Umbilical cord (tissue), 2 donors: ENCODE results near the gene EDIL3. TPM values are rescaled to one million over a fixed set of nuclear protein-coding genes. Genes with fewer than 3 reads are reported as not detected.

Experiments
- DNase-seq: peaks from one replicate; pipeline ENCODE4 v3.0.0-alpha.2; 2015; ENCODE audit warnings: low spot score
- total RNA-seq: library from RNA; depleted of rRNA; stranded (reverse); fragments of >200 nt; gene quantifications from one replicate; pipeline ENCODE4 v1.2.3, GENCODE V29; 2014; ENCODE audit warnings: low replicate concordance; ENCODE audit not compliant: insufficient read depth

EDIL3 gene, protein sequence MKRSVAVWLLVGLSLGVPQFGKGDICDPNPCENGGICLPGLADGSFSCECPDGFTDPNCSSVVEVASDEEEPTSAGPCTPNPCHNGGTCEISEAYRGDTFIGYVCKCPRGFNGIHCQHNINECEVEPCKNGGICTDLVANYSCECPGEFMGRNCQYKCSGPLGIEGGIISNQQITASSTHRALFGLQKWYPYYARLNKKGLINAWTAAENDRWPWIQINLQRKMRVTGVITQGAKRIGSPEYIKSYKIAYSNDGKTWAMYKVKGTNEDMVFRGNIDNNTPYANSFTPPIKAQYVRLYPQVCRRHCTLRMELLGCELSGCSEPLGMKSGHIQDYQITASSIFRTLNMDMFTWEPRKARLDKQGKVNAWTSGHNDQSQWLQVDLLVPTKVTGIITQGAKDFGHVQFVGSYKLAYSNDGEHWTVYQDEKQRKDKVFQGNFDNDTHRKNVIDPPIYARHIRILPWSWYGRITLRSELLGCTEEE
- 170 TPM for total RNA-seq

DNA sequence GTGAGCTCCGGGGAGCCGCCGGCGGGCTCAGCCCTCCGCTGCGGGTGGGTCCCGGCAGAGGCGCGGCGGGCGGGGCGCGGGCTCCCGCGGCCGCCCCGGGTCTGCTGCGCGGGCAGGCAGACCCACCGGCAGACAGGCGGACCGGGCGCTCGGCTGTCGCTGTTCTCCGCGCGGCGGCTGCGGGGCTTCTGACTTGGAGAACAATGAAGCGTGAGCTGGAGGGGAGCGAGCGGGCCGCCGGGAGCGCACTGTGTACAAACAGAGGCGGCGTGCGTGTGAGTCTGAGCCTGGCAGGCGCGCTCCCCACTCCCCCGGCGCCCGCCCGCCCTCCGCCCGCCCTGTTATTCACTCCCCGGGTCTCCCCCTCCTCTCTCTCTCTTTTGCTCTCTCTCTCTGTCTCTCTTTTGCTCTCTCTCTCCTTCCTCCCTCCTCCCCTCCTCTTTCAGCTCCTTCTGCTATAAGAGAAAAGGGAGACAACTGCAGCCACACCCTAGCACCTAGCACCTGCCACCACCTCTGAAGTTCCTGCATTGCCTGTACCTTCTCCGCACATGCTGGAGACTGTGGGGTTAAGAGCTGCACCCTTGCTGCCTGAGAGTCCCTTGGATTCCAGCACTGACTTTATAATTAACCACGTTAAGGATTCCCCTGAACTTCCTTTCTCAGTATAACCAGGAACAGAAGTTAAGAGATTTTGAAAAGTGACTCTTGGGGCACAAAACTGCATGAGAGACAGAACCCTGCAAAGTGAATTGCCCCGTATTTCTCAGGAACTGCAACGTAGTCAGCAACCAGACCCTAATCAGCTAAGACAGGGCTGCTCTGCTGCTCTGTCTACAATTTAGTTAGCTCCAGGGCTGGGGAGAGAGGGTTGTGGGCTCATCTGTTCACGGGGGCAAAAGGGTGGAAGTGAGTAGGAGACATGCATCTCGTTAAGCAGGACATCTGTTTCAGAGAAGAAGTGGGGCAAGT lies at the start of gene EDIL3:
EDIL3 (minus strand) TSS at position 277 of the 972 bp plus-strand sequence. CDS start 506 bp downstream, outside the sequence.
- peak; percentile 74 for DNase-seq

DNA sequence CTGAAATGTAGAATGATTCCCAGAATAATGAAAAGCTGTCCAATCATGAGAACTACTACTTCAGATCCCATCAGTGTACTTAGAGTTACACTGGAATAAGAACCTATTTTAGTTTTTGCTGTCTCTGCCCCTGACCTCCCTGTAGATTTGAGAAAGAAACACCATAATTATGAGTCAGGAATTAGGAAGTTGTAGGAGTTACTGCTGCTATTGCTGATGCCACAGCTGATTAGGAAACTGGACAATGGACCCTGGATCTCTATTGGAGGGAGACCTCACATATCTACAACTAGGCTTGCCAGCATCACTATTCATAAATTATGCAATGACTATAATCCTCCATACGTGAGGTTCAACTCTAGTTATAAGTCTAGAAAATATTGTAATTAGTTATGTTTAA lies 48.8 kb upstream of the EDIL3 start:
- no peak for DNase-seq

DNA sequence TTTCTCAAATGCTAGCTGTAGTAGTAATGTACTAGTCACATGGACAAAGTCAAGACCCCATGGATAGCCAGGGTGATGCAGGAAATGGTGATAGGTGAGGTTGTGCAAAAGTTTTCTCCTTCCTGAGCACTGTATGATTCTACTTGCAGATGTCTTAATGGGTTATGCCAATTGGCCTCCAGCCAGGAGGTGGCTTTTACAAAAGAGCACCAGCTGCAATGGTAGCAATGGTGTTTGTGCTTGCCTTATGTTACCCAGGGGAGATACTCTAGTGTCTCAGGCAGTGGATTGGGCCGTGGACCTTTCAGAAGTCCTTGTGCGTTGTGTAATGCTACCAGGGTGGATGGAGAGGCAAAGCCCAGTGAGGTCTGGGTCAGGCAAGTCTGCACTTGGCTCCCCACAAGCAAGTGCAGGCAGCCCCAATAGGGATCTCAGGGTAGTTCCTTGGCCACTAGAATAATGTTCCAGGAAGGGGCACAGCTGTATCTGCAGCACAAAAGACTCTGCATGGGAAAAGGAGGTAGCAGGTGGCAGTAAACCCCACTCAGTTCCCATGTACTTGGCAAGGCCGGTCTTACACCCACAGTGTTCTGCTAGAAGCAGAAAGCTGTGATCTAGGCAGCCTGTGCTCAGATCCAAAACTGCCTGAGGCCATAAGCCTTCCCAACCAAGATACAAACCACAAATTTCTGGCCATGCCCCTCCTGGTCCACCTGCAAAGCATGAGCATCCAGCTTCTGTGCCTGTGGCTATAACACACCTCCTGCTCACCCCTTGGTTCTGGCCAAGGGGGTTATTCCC lies 46.4 kb upstream of the EDIL3 start:
- DNase-seq, result no peak

DNA sequence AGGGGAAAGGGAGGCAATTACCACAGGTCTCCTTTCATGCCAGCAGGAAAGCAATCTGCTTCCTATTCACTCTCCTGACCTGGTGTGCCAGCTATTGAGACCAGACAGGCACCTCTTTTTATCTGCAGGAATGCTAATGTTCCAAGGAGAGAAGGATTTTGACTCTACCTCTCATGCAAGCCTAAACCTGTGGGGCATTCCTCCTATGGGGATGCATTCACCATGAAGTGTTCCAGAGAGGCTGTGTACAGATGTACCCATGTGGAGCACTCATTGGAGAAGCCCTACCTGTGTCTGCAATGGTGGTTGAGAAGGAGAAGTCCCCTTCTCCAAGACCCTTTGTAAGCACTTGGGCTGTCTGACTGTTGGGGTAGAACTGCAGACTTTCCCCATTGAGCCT lies 45.4 kb upstream of the EDIL3 start:
- no peak for DNase-seq

DNA sequence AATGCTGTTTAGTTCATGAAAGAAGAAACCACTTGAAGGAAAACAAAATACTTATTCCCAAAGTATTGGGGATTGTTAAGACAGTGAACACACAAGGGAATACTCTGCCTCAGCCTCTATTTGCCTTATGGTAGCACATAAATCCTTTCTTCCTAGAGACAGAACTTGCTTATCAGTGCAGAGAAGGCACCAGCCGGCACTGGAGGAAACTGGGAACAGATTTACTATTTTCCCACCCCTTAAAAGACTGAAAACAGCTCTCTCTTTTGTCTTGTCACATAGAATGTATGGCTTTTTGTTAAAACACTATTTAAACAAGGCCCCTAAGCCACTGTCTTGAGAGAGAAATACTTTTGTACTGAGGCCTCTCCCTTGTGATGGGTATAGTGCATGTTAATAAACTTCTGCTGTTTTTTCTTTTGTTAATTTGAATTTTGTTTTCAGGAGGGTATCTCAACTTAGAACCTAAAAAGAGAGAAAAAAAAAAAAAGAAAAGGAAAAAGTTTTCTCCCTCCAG lies 40.7 kb upstream of the EDIL3 start:
- no peak for DNase-seq

DNA sequence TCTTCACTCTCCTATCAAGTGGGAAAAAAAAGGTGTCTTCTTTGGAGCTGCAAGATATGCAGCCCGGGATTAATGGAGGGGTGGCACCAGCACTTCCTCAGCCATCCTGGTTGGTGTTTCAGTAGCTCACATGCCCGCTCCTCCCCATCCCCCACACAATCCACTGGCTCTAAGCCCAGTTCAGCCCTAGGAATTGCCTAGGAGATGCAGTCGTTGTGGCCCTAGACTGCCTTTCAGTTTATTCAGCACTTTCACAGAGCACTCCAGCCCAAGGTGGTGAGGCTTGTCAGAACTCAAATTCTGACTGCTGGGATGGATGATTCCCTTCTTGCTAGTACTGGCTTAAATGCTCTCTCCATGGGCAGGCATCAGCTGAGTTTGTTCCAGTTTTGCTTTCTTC lies 35.1 kb upstream of the EDIL3 start:
- no peak for DNase-seq

DNA sequence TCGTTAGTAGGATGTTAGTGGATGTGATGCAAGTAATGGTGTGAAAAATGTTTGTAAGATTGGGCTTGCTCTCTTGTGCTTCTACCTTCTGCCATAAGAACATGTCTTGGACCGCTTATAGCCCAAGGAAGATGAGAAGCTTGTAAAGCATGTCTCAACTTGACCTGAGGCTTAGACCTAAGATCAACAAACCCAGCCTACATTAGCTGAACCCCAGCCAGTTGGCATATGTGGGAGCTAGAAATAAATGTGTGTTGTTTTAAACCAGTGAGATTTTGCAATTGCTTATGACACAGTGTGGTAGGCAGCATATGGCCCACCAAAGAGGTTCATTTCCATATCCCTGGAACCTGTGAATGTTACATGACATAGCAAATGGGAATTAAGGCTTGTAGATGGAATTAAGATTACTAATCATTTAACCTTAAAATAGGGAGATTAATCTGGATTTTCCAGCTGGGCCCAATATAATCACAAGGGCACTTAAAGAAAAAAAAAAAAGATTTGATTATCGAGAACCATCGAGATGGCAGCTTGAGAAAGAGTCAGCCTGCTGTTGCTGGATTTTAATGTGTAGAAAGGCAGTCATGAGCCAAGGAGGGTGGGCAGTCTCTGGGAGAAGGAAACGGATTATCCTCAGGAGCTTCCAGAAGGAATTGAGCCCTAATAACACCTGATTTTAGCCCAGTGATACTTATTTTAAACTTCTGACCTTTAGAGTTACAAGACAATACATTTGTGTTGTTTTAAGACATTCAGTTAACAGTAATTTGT lies 27.3 kb upstream of the EDIL3 start:
- no peak for DNase-seq

DNA sequence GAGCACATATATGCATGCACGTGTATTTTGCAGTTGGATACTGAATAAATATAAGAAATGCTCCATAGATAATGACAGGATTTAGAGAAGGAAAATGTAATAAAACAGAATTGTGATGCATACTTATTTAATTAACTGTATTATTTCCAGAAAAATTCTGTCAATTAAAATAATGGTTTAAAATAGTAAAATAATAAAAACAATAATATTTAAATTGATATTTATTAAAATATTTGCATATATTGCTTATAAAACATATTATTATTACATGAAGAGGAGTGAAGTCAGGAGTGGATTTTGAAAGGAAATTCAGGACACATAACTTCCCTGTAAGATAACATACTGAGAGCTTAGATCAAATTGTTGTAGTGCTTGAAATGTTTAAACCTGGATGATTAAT lies 21.4 kb upstream of the EDIL3 start:
- DNase-seq, result no peak

DNA sequence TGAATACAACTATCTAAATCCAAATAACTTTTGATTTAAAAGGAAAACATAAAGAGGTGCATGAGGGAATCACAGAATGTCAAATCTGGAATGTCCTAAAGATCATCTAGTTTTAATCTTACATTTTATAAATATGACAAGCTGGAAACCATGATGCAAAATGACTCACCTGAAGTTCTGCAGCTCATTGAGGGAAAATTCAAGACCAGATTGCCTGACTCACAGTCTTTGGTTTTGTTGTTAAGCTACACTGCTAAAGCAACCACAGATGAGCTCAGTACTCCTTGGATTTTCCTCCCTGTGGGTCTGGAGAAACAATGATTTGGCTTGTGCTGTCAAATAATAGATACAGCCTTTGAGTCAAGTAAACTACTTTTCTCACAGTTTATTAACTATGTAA lies 19.1 kb upstream of the EDIL3 start:
- DNase-seq, result peak; percentile 4

DNA sequence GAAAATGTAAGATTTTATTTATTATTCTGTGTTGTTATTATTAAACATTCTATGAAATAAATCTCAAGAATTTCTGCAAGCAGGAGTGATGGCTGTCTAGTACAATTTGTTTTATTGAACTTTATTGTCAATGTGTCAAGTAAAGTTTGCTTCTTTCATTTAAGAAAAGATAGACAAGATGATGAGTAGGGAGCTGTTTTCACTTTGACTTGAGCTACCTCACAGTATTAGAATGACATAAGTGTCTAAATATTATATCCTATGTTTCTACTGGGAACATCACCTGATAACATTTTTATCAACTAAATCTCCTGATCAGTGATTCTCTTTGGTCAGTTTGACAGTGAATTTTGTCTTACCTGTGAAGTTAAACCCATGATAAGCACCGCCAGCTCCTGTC lies 12.7 kb upstream of the EDIL3 start:
- no peak for DNase-seq

DNA sequence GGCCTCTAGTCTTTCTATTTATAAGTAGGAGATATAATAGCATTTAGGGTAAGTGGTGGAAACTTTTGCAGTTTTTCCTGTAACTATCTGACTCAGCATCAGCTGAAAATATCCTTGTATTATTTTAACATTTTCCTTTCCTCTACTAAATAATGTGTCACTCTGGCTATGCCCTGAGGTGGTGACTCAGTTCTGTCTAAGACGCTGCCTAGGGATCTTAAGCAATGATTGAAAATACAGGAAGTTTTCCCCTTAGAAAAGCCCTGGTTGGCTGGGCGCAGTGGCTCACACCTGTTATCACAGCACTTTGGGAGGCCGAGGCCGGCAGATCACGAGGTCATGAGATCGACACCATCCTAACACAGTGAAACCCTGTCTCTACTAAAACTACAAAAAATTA lies 9.3 kb upstream of the EDIL3 start:
- no peak for DNase-seq

DNA sequence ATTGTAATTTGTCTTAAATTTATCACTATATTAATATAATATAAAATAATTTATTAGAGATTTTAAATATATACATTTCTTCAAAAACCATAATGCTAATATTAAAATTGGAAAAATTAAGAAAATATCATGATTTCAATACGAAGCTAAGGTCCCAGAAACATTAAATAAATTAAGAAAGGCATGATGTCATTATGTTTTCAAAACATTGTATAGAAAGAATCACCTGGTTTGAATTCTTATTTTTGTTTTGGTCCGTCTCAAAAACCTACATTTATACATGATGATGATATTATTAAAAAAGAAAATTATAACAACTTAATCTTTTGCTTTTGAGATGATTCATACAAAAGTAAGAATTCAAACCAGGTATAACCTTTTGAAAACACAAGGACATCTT lies 8.2 kb upstream of the EDIL3 start:
- DNase-seq, result no peak

DNA sequence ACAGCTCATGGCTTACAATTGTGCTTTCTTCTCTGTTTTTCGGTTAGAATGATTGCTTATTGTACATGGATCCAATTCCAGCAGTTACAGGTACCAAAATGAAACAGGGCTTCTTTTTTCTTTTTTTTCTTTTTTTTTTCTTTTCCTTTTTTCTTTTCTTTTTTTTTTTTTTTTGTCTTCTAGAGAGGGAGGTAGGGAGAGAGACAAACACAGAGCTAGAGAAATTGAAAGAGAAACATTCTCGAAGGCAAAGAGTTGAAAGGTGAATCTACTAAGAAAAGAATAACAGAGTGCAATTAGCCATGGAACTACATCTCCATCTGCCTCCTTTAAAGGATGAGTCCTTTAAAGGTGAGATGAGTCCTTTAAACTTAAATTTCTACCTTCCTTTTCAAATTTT lies 1.0 kb upstream of the EDIL3 start:
- DNase-seq, result no peak

DNA sequence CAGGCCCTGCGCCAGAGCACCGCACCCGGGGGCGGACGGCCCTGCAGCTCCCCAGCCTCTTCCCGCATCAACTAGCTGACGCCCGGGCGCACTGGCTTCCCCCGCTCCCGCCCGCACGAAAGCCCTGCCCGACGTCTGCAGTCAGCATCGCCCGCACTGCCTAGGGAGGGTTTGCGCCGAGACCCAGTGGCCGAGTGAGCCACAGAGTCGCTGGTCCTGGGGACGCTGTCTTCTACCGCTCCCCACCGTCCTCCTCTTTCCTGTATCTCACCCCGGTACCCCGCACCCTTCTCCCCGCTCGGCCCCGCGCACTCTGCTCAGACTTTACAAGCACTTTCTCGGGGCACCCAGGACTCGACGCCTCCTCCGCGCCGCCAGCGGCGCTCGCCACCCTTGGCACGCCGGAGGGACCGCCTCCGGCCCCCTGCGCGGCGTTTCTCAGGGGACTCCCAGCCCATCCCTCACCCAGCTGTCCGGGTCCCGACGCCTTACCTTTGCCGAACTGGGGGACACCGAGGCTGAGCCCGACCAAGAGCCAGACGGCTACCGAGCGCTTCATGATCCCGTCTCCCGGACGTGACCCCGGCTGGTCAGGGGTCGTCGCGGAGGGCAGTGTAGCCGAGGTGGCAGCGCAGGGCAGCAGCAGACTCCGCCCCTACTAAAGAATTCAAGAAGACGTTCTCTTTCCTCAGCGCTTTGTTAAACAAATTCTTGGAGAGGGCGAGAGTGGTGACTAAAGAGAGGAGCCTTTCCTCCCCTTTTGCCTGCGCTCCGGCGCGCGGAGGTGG lies 670 bp downstream of the EDIL3 start:
- DNase-seq, result peak; percentile 62

DNA sequence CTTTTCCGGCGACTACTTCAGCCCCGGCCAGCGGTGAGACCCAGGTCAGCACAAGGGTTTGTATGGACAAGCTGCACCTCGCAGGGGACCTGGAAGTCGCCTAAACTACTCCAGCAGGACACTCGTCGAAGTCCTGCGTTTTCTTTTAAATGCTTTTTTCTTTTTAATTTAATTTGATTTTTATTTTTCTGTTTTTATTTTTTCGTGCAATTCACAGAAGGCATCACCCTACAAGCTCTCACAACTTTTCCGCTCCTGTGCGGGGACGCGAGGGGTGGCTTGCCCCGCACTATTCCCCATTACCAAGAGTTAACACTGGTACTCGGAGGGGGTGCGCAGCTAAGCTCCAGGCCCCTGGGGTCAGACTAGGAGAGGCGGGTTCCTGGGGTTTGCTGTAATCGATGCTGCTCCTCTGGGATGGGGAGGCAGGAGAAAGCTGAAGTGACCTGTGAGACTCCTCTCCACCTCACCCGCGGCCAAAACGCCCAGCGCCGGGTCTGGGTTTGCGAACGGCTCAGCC lies 1.3 kb downstream of the EDIL3 start:
- peak; percentile 37 for DNase-seq

DNA sequence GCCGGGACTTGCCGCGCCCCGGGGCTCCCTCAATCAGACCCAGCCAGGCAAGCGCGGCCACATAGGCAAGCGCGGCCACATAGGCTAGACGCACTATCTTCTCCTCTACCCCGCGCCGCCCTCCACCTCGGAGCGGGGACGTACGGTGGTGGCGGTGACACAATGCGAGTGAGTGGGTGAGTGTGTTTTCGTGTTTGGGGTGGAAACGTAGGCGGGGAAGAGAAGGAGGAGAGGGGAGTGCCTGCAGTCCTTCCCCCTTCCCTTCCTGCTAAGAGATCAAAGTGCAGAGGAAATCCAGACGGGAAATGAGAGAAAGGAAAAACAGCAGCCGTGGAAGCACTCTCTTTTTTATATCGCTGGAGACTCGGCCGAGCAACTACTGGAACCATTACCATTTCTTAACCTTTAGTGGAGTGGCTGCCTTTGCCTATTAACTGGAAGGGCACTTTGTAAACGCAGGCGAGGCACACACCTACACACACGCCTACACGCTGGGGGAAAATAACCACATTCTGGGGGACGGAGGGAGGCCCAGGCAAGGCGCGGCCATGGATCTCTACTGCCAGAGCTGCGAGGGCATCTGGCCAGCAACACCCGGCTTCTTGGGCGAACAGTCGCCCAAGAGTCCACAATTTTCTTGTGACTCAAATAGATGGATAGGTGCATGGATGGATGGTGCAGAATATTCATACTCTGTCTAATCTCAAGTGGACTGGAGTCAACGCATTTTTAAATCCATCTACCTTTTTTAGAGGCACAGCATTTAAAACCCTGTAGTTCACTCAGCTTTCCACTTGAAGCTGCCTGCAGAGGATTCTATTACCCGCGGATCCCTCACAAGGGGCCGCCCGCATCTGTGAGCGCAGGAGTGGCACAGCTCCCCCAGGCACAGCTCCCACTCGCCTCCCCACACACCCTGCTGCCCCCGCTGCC lies 2.1 kb downstream of the EDIL3 start:
- peak; percentile 91 for DNase-seq

DNA sequence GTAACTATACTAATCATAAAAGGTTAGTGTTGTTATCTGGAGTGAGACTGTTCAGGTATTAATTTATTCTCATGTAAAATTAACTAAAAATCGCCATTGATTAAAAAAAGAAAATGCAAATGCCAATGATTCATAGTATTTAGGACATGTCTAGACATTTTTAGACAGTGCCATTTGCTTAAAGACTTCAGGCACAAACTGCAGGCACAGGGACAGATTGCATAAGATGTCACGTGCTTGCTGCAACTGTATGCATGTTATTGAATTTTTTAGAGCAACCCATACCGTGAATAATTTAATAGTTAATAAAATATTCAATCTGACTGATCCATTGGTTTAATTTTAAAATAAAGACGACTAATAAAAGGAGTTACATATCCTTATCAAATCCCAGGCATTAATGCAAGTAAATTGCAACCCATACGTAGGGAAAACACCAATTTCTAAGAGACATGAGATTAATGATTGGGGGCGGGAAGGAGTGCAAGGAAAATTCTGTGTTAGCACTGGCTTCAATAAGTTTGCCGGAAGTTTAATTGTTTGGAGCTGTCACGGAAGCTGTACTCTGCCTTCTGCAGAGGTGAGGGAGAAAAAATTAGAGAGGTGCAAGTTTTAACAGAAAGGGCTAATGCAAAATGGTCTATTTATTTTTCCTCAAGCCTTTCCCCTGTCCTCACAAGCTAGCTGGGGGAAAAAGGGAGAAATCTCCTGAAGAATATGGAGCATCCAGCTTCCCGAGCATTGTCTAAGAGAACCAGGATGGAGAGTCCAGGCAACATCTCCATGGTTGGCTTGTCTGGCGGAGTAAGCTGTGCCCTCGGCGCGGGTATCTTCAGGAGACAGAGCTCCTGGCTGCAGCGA lies 2.9 kb downstream of the EDIL3 start:
- peak; percentile 57 for DNase-seq
